Measurements from ENCODE around the gene JADE1. TPM values are rescaled to one million over a fixed set of nuclear protein-coding genes. Genes with fewer than 3 reads are reported as not detected.

Gene JADE1
- total RNA-seq, 6 donors from 2014 or later: 26.2 to 46.5 (median 38.1) TPM

- 72 to 83% methylated on average over 3 of the region's 3 CpGs for WGBS, 2 donors
- Histone ChIP-seq H3K4me3 (no peak overlapping the region), H3K36me3 (no peaks in the 10 kb centered on the region), H3K9me3 (no peaks in the 10 kb centered on the region), H3K4me1 (peaks cover 0 to 6% (median 1%) of the 10 kb centered on the region in 4 donors), H3K27ac (no peak overlapping the region), H3K27me3 (no peaks in the 10 kb centered on the region)
- TF ChIP-seq POLR2AphosphoS5 (IDR thresholded peaks at IDR 0.05): no peak
- no peak for TF ChIP-seq EP300 (IDR thresholded peaks at IDR 0.05)
- no peak for TF ChIP-seq POLR2A (IDR thresholded peaks at IDR 0.05)
- TF ChIP-seq CTCF (IDR thresholded peaks at IDR 0.05): no peak
- ATAC-seq (ENCODE audit: low FRiP score in 2 of 2): no peak
- DNase-seq: no peak
These were observed 12.6 kb upstream of the JADE1 start for GRCh38 chr4:128796934-128797333.

- ATAC-seq (ENCODE audit: low FRiP score in 2 of 2) (no peak), DNase-seq (no peak)
- TF ChIP-seq POLR2AphosphoS5 (IDR thresholded peaks at IDR 0.05) (no peak), POLR2A (IDR thresholded peaks at IDR 0.05) (no peak), EP300 (IDR thresholded peaks at IDR 0.05) (no peak), CTCF (IDR thresholded peaks at IDR 0.05) (no peak)
- no peaks in the 10 kb centered on the region for H3K4me1 ChIP-seq
- no peaks in the 10 kb centered on the region for H3K9me3 ChIP-seq
- no peak overlapping the region for H3K27ac ChIP-seq
- H3K36me3 ChIP-seq: no peaks in the 10 kb centered on the region
- no peaks in the 10 kb centered on the region for H3K27me3 ChIP-seq
- H3K4me3 ChIP-seq: no peak overlapping the region
- WGBS, 2 donors: 83 to 87% methylated on average over 2 of the region's 2 CpGs
These were observed 9.2 kb upstream of the JADE1 start for GRCh38 chr4:128800284-128800683.

- TF ChIP-seq POLR2AphosphoS5 (IDR thresholded peaks at IDR 0.05) (no peak), POLR2A (IDR thresholded peaks at IDR 0.05) (no peak), EP300 (IDR thresholded peaks at IDR 0.05) (no peak), CTCF (IDR thresholded peaks at IDR 0.05) (no peak)
- 85 to 89% methylated on average over 3 of the region's 3 CpGs for WGBS, 2 donors
- Histone ChIP-seq H3K4me1 (no peaks in the 10 kb centered on the region), H3K27me3 (no peaks in the 10 kb centered on the region), H3K36me3 (no peaks in the 10 kb centered on the region), H3K9me3 (no peaks in the 10 kb centered on the region), H3K27ac (no peak overlapping the region), H3K4me3 (no peak overlapping the region)
- no peak for ATAC-seq (ENCODE audit: low FRiP score in 2 of 2)
- no peak for DNase-seq
These were observed 8.7 kb upstream of the JADE1 start for GRCh38 chr4:128800701-128801284.

- 82 to 90% methylated on average over 9 of the region's 9 CpGs for WGBS, 2 donors
- Histone ChIP-seq H3K9me3 (no peaks in the 10 kb centered on the region), H3K27me3 (no peaks in the 10 kb centered on the region), H3K36me3 (no peaks in the 10 kb centered on the region), H3K4me1 (no peaks in the 10 kb centered on the region), H3K27ac (no peak overlapping the region), H3K4me3 (no peak overlapping the region)
- DNase-seq (no peak), ATAC-seq (ENCODE audit: low FRiP score in 2 of 2) (no peak)
- TF ChIP-seq CTCF (IDR thresholded peaks at IDR 0.05) (no peak), EP300 (IDR thresholded peaks at IDR 0.05) (no peak), POLR2AphosphoS5 (IDR thresholded peaks at IDR 0.05) (no peak), POLR2A (IDR thresholded peaks at IDR 0.05) (no peak)
These were observed 6.5 kb upstream of the JADE1 start for GRCh38 chr4:128802680-128803628.
